Activated T-cell treated with anti-CD3 and anti-CD28 coated beads for 24 hours (primary cell): ENCODE measurements around the gene APP.
"Not testable (repeated sequence)": the region's sequence is repeated elsewhere in the genome, so short reads cannot be mapped to it uniquely, and the experiment has no call there.

ENCODE experiments used
- DNase-seq: peaks from one replicate; pipeline ENCODE4 v3.0.0-alpha.2; 2020; ENCODE audit warnings: low read depth

APP gene

DNA sequence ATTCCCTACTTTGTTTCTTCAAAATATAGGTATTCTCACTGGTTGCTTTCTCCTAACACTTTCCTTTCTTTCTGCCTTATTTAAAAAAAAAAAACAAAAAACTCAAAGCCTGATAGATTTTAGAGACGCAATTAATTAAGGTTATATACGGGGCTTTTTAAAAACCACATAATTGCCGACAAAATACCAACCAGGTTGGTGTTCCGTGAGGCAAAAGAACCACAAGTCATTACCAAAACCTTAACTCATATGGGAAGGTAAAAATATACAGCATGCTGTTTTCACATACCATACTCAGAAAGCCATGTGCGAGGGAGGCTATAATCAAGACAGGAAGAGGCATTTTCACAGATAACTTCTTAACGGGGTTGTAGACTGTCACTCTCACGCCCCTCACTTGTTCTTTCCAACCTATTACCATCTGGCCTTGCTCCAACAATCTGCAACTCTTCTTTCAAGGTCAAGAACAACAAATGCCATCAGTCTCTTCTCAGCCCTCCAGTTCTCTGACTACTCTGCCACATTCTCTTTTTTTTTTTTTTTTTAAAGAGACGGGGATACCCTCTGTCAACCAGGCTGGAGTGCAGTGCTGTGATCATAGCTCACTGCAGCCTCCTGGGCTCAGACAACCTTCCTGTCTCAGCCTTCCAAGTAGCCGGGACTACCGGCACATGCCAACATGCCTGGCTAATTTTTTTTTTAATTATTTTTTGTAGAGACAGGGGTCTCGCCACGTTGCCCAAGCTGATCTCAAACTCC, 102.6 kb downstream of the APP start:
- no peak for DNase-seq

DNA sequence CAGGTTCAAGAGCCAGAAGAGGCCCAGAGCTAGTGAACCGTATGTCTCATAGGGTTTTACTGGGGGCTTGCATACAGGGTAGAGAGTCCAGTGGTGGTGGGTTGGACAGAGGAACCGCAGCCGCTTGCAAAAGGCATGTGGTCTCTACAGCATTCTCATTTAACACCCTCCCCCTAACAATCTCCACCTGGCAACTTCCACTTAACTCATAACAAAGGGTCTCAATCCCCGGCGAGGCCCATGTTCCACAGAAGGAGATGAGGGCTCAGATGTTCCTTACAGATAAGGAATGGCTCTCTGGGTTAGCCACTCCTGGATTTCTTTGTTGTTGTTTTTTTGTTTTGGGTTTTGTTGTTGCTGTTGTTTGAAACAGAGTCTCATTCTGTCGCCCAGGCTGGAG, 106.1 kb downstream of the APP start:
- no peak for DNase-seq

DNA sequence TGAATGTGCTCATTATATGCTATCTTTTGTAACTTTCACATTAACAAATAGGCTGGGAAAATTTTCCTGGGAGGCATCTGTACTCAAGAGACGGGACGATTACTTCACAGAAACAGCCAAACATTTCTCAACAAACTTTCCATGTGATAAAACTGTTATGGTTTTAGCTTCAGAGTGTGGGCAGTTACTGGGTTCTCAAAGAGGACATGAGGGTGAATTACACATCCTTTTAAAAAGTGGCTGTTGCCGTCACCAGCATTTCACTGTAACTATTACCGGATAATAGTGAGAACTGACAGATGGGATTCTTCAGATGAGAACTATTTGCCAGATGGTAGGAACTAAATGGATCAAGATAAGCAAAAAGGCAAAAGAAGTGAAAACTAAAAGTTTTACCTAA, 109.1 kb downstream of the APP start:
- DNase-seq = no peak

DNA sequence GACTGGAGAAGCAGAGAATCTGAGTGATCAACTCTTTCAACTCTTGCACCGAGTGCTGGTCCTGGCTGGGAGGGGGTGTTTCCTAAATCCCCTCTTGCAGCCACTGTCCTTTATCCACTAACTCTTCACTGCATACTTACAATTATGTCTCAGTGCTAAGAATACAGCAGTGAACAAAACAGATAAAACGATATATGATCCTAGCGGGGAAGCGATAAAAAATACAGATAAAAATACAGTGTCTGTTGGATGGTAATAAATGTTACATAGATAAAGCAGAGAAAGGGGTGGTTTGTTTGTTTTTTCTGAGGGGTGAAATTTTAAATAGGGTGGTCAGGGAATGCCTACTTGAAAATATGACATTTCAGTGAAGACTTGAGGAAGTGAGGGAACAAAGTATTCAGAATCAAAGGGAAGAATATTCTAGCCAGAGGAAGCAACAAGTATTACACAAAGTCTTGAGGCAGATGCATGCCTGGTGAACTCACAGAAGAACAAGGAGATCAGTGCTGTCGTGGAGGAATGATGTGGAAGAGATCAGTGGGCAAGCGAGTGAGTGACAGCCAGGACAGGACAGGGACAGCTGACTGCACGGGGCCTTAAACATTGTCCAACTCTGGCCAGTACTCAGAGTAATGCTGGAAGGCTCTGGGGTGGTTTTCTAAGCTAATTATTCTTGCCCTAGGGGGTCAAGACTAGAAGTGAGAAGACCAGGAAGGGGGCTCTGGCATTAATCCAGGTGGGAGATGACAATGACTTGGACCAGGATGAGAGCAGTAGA, 110.0 kb downstream of the APP start:
- no peak for DNase-seq

DNA sequence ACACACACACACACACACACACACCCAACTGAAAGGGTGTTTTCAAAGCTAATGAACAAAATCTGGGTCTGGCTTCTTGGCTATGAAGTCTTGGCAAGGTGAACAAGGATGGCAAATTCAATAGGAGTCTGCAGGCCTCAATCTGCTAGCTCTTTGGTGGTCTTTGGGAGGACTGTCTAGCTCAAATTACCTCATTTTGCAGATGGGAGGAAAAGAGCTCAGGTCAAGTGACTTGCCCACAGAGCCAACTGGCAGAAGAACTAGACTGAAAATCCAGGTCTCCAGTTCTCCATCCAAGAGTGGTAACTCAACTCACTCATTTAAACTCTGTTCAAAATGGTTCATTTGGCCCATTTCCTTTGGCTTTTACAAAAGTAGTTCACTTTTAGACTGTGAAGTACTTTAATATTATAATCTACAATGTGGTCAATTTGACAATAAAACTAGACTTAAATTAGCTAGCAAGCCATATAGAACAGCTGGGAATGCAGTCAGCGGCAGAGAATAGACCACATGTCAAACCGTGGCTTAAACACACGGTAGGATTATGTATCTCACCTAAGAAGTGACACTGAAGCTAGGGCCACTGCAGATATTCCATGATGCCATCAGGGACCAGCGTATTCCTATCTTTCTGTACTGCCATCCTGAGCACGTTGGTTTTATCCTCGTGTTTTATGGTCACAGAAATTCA, 112.9 kb downstream of the APP start:
- no peak for DNase-seq

DNA sequence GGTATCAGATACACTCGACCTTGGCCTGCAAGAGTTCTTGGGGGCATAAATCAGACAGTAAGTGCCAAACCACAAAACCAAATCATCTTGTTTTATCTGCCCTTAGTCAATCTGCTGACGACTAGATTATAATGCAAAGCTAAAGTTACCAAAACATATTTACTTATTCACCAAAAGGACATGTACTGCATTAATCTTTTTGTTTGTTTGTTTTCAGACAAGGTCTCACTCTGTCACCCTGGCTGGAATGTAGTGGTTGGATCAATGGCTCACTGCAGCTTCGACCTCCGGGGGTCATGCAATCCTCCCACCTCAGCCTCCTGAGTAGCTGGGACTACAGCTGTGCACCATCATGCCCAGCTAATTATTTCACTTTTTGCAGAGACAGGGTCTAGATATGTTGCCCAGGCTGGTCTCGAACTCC, 114.7 kb downstream of the APP start:
- DNase-seq = no peak

DNA sequence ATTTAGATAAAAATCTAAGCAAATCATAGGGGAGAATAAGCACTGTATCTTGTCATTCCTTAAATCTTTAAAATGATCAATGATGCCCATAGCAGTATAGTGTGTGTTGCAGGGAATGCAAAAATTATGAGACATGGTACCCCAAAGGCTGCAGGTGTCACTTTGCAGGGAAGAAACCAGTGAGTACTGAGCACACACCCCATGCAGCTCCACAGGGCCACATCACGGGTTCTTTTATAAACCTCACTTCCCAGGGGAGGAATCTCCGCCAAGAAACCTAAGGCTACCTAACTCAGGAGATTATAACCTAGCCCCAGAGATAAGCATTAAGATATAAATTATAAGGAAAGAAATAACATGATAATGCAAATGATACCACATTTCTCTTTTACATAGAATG, 115.6 kb downstream of the APP start:
- DNase-seq = no peak

DNA sequence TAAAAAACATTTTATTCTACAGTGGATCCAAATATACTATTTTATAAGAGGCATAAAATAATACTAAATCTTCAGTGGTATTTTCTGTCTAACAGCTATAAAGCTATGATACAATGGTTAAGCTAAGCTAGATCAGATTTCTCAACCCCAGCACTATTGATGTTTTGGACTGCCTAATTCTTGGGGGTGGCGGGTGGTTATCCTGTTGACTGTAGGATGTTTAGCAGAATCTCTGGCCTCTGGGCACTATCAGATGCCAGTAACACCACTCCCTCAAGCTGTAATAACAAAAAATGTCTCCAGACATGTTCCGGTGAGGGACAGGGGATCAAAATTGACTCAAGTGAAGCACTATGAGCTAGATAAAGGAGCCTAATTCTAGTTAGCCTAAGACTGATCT, 118.5 kb downstream of the APP start:
- no peak for DNase-seq

DNA sequence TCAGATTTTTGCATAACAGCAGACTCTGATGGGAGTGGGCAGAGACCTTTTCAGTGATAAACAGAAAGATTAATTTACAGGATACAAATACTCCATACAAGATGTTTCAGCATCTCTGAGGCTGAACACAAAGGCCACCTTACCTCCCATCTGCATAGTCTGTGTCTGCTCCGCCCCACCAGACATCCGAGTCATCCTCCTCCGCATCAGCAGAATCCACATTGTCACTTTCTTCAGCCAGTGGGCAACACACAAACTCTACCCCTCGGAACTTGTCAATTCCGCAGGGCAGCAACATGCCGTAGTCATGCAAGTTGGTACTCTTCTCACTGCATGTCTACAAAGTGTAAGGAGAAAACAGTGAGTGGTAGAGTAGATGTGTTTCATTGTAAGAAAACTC, 119.7 kb downstream of the APP start:
- no peak for DNase-seq

DNA sequence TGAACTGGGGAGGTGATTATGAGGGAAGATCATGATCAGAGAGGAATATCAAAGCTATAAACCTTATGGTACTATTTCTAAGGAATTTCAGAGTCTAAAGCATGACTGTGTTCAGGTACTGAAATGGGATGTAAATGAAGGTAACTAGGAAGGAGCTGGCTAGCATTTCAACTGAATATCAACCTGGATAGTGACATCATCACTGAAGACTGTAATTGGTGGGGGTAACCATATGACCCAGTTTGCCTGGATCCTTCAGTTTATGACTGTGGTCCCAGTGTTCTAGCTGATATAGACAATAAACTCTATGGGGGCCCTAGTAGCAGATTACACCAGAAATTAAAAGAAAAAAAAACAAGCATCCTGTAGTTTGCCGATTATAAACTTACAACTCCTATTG, 120.8 kb downstream of the APP start:
- no peak for DNase-seq

DNA sequence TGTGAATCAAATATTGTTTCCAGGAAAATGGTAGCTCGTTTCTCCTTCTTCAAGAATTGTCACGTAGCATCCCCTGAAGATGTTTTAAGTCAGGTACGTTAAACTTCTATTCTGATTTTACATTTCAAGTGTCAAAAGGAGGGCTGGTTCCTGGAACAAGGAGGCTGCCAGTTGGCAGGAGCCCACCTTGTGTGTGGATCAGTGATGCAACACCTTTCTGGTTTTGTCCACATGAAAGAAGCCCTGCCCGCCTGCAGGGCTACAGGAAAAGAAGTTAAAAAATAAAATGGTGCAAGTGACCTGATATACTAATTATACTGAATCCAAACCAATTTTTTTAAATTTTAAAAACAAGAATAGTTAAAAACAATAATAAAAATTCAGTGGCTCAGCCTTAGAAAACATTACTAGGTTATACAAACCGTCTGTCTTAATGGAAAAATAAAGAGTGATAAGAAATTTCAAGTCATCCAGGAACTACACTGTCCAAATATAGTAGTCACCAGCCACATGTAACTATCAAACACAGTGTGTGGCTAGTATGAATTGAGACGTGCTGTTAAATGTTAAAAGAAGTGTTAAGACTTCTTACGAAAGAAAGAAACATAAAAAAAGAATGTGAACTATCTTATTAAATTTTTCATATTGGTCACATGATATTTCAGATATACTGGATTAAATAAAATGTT, 123.1 kb downstream of the APP start:
- DNase-seq = no peak

DNA sequence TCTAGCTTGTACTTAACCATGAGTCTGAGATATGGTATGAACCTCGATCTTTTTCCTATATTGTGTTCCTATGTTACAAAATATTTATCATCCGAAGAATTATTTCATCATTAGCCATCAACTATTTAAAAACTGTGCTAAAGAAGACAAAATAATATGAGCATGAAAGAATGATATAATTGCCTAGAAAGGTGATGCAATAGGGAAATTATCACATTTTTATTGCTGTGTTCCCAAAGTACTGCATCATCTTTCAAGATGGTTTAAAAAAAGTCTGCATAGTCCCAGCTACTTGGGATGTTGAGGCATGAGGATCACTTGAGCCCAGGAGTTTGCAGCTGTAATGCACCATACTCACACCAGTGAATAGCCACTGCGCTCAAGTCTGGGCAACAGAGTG, 126.7 kb downstream of the APP start:
- no peak for DNase-seq

DNA sequence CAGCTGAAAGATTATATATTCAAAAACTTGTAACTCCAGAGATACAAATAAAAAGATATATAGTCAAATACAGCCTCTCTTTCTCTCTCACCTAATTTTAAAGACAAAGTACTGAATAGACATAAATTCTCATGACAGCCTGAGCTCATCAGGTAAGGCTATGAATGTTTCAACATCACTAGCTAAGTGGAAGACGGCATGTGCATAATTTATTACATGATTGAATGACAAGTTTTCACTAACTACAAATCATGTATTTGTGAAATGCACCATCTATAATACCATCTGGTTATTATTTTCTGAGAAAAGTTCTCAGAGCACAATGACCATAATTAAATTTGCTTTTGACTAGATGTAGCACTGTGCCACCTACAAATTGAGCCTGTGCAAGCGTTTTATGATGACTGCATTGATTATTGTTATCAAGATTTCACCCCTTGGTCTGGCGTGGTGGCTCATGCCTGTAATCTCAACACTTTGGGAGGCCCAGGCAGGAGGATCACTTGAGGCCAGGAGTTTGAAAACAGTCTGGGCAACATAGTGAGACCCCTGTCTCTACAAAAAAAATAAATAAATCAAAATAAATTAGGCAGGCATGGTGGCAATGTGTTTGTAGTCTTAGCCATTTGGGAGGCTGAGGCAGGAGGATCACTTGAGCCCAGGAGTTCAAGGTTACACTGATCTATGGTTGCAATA, 128.2 kb downstream of the APP start:
- DNase-seq = no peak

DNA sequence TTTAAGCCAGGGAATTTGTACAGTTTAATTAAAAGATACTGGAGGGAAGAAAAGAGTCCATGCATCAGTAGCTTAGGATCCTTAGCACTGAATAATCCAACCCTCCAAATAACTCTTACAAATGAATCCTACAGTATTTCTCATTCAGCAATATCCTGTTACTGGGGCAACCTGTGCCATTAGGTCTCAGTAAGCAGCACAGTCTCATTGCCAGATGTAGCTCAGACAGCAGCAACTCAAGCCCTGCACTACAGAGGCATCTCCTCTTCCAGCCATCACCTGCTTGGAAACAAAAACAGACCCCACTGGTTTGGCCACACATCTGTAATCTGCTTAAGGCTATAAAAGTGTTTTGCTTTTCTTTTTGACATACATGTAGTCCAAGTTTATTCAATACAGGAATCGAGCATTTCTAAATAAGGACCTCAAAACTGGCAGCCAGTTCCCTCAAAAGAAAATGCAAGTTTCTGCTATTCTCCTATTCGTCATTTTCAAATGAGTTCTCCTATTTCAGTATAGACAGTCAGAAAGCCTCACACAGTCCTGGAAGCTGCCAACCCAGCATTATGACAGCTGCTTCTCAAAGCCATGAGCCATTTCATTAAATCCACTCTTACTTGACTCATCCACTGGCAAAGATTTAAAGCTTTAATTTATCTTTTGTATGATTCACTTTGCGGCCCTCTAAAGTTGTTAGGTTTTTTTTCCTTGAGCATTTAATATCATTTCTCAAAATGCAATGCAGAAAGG, 129.0 kb downstream of the APP start:
- DNase-seq = no peak

DNA sequence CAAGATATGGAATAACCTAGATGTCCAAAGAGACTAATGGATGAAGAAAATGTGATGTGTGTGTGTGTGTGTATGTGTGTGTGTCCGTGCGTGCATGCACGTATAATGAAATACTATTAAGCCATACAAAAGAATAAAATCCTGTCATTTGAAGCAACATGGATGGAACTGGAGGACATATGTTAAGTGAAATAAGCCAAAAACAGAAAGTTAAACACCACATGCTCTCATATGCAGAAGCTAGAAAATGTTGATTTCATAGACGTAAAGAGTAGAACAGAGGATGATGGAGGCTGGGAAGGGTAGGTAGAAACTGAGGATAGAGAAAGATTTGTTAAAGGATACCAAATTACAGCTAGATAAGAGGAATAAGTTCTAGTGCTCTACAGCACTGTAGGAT, 133.7 kb downstream of the APP start:
- no peak for DNase-seq

DNA sequence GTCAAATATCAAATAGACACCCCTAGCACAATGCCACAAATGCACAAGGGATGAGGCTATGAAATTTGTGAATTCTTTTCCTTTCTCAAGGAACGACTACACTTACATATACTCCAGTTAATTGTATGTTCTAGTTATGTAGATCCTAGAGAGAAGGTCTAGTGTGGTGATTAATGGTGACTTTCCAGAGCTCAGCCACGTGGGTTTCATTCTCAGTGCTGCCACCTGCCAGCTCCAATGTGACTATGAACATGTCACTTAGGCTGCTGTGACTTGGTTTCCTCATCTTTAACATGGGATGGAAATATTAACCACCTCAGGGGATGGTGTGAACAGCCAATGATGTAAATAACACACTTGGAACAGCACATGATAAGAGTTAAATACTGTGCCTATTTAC, 138.3 kb downstream of the APP start:
- DNase-seq = no peak

DNA sequence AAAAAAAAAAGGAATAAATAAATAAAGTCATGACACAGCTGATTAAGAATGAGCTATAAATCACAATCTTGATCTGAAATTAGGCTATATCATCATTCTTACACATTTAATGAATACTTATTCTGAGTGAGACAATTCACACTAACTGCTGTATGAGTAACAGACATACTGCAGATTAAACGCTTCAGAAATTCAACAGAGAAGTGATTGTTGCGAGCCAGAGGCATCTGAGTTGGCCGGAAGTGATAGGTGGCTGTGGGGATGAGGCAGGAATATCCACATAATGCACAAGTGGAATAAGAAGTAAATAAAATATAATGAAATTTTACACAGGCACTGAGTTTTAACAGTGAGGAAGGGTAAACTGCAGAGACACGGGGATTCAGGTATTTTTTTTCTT, 142.4 kb downstream of the APP start:
- no peak for DNase-seq

DNA sequence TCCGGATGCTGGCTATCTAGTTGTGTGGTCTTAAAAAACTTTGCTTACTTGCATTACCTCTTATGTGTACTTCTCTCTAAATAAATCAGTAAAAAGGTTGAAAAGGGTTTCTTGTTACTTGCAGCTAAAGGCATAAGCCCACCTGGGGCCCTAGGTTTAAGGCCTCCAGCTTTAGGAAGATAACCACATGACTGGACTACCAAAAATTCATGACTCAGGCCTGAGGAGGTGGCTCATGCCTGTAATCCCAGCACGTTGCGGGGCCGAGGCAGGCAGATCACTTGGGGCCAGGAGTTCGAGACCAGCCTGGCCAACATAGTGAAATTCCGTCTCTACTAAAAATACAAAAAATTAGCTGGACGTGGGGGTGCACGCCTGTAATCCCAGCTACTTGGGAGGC, 142.9 kb downstream of the APP start:
- DNase-seq = no peak

DNA sequence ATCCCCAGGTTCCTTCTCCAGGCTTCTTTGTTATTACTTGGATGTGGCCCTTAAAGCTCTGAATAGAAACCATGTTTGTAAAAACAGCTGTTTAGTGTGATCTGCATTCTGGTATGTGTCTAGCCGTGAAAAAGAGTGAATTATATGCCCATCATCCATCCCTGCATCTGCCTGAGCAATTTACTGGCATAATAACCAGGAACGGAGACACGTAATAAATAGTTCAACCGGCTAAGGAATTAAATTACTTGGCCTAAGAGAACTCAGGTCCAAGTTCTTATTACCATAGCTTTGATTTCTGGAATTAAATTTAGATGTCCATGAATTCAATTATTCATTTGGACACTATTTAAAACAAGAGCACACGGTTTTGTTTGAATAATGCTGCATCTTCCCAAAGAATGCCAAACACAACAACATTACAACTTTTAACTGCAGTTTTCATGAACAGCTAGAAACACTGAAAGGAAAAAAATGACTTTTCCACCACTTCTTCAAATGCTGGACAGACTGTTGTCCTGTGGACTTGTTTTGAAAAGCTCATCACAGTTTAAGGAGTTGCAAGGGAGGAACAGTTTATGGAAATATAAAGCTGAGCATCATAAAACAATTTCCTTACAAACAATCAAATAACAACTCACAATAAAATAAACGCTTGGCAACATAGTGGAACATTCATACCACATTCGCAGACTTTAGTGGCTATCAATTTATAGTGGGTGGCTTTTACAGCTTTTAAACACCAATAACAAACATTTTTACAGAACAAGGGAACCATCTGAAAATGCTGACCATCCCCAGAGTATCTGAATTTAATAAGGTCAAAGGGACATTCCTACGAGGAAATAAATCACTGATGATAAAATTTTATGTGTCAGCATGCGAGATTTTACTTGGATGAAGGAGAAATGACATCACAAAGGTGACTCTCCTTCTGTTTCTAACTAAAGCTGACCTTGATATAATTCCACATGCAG, 144.7 kb downstream of the APP start:
- DNase-seq = no peak

DNA sequence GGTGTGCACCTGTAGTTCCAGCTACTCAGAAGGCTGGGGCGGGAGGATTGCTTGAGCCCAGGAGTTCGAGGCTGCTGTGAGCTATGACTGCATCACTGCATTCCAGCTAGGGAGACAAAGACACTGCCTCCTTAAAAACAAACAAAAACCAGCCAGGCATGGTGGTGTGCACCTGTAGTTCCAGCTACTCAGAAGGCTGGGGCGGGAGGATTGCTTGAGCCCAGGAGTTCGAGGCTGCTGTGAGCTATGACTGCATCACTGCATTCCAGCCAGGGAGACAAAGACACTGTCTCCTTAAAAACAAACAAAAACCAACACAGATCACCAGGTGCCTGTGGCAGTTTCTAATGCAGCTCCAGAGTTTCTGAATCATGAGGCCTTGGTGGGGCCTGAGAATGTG, 147.2 kb downstream of the APP start:
- not testable (repeated sequence) for DNase-seq
